NCI-H446 (cell line): ENCODE measurements around the gene IL13.

Source experiments
- DNase-seq, 2 experiments: peaks; one replicate each; lab custom pipeline; 2025; lab: John Stamatoyannopoulos, UW

Gene IL13

DNA sequence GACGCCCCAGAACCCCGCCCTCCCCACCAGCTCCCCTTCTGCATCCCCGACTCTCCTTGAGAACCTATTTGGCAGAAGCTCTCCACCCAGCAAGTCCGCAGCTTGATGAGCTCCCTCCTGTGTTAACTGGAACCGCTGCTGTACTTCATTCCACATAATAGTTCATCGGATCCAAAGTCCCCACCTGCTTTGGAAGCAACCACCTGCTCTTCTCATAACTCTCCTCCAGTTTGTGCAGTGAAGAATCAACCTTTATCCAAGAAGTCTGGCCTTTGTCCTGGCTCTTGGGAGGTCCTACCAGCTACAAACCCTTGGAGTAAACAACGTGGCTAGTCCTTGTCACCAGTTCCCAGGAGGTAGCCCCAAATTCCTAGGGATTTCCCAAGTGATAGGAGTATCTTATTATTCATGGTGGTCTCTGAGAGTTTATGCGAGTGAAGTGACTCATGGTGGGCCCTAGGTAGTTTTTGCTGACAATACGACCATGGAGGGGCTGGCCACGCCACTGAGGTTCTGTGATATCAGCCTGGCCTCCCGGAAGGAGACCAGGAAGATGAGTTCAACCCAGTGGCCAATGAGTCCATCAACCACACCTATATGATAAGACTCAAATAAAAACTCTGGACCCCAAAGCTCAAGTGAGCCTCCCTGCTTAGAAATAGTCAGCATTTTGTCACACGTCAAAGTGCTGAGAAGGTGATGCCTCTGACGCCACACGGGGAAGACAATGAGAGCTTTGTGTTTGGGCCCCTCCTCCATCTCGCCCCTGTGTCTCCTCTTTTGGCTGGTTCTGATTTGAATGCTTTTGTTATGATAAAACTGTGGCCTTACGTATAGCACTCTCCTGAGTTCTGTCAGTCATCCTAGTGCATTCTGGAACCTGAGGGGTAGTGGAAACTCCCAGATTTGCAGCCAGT is 12.3 kb downstream of the IL13 start:
- DNase-seq: no peak

DNA sequence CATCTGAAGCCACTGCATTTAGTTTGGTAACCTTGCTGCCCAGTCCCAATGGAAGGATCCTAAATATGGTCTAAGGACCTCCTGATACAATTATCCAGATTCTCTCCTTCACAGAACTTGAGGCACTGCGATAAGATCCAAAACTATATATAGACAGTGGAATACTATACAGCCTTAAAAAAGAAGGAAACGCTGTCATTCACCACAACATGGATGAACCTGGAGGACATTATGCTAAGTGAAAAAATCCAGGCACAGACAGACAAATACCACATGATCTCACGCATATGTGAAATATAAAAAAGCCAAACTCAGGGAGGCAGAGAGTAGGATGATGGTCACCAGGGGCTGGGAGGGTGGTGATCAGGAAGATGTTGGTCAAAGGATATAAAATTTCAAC is 13.0 kb downstream of the IL13 start:
- DNase-seq: no peak

- no peak for DNase-seq
Measured at GRCh38 chr5:132673488-132673887, 15.5 kb downstream of the IL13 start.

GRCh38 chr5:132673939-132674630 is 16.1 kb downstream of the IL13 start, which contains the start of gene IL4:
TSS of gene IL4 (plus strand) at chr5:132673989. CDS start at chr5:132674051, 62 bp downstream.
- DNase-seq: no peak

DNA sequence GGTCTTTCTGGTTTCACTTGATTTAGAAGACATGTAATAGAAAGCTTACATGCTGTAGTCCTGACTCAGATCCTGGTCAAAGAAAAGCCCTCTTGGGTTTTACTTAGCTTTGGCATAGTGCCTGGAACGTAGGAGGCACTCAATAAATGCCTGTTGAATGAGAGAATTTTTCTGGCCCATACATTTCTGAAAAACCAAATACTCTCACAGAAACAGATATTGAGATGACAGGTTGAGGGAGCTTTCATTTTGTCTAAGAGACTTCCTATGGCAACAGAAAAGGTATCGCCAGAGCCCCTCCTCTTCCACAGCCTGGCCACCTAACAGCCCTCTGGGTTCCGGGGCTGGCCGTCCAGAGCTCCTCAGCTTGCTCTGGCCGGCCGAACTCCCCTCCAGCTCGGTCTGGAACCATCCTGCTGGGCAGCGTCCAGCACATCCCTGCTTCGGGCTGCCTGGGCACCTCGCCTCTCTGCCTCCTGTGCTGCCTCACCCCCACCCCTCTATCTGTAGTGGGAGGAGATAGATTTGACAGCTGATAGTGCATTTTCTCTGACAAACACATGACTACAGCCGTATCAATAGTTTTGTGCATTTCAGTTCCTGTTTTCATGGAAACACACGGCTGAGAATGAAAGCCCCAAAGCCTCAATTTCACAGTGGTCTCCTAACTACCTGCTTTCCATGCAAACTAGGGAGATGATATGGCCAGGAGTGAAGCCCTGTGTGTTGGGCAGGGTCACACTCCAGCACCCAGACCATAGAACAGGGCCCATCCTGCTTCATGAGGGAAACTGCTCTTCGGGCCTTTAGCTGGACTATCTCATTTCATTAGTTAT is 16.9 kb downstream of the IL13 start:
- peak in 1 of 2 experiments; percentile 11 for DNase-seq

- no peak for DNase-seq
Measured at GRCh38 chr5:132675936-132676689, 18.1 kb downstream of the IL13 start.

DNA sequence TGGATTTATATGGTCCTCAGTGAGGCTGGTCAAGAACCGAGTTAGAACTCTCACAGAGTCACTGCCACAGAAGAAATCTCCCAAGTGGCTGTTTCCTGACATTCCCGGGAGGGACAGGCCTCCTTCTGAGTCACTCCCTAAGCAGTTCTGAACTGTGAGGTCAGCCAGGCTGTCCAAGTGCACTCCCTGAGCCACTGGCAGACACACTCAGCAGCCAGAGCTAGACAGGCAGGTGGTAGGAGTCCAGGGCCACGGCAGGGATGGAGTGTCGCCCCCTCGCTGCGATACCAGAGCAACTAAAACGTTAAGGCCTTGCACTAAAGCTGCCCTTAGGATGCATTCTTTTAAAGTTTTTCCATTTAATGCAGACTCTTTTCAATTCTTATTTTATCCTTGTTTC is 19.2 kb downstream of the IL13 start:
- DNase-seq: no peak

GRCh38 chr5:132677682-132678400 is 19.9 kb downstream of the IL13 start:
- DNase-seq: no peak

DNA sequence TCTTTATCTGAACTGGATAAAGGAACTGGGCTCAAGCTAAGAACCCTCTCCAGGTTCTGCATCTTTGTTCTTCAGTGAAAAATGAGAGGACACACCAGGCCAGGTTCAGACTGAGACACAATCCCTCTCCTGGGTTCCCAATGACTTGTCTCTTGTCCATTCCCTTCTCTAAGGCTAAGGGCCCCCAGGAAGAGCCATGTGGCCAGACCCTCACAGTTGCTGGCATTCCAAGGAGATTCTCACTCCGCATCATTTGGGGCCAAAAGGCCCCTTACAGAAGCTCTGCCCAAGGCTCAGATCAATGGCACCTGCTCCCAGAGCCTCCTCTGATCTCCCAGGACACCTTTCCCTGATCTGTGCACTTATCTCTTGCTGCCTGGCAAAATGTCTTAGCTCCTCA is 20.8 kb downstream of the IL13 start:
- DNase-seq: no peak

- no peak for DNase-seq
Measured at GRCh38 chr5:132679166-132679565, 21.2 kb downstream of the IL13 start.

DNA sequence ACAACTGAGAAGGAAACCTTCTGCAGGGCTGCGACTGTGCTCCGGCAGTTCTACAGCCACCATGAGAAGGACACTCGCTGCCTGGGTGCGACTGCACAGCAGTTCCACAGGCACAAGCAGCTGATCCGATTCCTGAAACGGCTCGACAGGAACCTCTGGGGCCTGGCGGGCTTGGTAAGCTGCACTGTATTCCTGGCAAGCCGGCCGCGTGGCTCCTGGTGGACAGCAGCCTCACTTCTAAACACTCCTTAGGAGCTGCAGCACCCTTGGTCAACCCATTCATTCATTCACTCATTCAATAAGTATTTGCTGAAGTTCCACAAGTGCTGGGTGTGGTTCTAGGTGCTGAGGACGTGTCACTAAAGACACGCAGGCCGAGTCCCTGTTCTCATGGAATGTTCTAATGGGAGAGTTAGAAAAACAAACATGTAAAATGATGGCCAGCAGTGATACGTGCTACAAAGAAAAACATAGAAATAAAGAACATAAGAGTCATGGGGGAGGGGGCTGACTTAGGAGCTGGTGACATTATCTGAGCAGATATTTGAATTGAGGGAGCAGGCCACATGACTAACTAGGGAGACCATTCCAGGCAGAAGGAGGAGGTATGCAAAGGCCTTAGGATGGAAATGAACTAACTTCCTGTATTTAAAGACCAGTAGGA is 21.9 kb downstream of the IL13 start:
- DNase-seq: no peak

GRCh38 chr5:132680780-132681475 is 23.0 kb downstream of the IL13 start:
- DNase-seq: no peak

GRCh38 chr5:132681476-132681831 is 23.5 kb downstream of the IL13 start:
- DNase-seq: no peak

DNA sequence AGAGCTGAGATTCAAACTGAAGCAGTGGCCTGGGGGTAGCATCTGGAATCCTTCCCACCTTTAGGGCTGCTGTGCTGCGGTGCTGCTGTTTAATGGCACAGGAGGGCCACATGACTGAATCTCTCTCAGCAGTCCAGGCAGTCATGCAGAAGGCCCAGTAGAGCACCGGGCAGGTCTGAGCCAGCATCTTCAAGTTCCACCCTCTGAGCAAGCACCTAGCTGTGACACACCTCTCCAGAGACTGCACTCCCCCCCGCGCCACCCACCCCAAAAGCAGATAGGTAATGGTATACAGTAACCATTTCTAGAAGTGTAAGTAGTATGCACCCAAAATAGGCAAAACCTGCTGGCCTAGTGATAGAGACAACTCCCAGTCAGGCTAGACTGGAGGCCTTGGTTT is 24.0 kb downstream of the IL13 start:
- DNase-seq: no peak

DNA sequence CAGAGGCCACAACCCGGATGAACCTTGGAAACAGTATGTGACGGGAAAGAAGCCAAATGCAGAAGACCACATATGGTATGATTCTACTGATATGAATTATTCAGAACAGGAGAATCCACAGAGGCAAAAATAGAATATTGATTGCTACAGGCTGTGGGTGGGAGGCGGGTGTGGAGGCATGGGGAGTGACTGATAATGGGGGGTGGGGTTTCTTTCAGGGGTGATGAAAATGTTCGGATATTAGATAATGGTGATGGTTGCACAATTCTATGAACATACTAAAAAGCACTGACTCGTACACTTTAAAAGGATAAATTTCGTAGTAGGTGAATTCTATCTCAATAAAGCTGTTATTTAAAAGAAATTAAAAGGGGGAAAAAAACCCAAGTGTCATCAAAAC is 26.5 kb downstream of the IL13 start:
- DNase-seq: no peak

GRCh38 chr5:132684922-132685720 is 27.1 kb downstream of the IL13 start:
- no peak for DNase-seq

GRCh38 chr5:132686193-132686592 is 28.2 kb downstream of the IL13 start:
- no peak for DNase-seq

DNA sequence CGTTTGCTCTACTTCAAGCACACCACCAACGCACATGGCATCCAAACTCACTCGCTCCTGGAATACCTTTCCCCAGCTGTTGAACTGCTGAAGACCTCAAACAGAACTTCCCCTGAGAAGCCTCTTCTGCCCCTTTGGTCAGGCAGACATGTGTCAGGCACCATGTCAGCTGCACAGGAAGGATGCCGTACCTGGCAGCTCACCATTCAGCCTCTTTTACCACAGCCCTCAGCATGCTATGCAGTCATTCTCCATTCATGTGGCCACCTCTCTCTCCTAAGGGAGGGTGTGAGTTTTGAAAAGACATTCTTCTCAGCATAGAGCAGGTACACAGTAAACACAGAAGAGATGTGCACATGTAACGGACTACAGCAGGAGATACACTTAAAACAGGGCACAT is 30.0 kb downstream of the IL13 start:
- no peak for DNase-seq
